ENCODE measurements around the gene NLRP1.

Gene NLRP1

DNA sequence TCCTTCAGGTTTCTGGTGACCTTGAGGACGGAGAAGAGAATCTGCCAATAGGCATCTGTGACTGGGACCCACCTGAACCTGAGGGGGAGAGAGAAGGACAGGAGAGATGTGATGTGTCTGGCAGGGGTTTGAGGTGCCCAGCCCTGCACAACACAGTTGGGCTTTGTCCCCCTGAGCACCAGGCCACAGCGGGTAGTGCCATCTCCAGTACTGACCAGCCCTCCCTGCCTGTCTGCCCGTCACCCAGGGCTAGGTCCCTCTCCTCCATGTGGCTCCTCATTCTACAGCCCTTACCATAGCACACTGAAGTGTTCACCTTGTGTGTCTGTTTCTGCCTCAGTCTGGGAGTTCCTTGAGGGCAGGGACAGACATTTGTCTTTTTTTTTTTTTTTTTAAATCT lies 30.8 kb downstream of the NLRP1 start:
- DNase-seq: no peak

DNA sequence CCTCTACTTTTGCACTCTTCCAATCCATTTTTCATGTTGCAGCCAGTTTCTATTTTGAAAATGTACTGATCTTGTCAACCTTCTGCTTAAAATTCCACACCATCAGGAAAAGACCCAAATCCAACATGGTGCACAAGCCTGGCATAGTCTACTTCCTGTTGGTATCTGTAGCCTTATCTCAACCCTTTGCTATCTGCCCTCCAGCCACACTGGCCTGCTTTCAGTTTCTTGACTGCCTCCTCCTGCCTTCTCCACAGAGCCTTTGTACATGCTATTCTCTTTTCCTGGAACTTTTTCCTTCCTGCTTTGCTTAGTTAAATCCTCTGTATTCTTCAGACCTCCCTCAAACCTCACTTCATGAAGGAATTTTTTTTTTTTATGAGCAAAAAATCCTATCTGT lies 31.5 kb downstream of the NLRP1 start:
- DNase-seq: no peak

DNA sequence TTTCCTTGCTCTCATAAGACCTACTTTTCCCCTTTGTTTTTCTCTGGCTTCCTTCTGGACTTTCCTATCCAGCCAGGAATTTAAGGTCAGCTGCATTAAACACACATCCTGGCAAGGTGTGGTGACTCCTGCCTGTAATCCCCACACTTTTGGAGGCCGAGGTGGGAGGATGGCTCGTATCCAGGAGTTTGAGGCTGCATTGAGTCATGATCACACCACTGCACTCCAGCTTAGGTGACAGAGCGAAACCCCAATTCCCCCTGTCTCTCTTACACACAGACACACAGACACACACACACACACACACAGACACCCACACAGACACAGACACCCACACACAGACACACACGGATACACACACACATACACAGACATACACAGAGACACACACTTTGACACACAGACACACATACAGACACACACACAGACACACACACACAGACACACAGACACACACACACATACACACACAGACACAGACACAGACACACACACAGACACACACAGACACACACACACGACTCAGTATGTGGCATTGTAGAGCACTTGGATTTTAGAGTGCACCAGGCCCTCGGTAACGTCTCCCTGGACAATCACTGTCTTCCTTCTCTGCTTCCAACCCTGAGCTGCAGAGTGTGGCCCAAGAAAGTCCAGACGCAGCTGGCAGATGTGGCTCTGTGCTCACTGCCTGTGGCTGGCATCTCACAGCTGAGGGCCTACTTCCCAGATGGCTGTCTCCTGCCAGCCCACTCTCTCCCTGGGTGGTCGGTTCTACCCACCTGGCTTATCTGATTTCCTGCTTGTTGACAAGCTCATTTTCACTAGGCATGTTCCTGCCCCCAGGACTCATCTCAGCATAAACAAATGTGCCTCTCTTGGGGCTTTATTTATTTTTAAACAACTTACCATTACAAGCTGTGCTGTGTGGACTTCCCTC lies 39.0 kb downstream of the NLRP1 start:
- DNase-seq: no peak

DNA sequence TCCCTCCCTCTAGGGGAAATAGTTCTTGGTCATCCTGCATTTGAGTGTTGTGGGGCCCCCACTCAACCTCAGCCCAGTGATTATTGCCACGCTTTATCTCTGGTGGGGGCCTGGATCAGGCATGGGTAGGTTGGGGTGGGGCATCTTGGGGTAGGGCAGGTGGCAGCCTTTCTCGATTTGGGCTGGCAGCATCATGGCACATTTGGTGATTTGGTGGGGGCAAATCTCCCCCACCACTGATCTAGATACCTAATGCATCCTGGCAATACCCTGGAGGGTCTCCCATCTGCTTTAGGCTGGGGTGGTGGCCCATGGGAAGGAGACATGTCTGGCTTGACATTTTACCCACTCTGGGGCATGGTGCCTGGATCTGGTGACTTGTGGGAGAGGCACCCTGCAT lies 40.2 kb downstream of the NLRP1 start:
- no peak for DNase-seq

DNA sequence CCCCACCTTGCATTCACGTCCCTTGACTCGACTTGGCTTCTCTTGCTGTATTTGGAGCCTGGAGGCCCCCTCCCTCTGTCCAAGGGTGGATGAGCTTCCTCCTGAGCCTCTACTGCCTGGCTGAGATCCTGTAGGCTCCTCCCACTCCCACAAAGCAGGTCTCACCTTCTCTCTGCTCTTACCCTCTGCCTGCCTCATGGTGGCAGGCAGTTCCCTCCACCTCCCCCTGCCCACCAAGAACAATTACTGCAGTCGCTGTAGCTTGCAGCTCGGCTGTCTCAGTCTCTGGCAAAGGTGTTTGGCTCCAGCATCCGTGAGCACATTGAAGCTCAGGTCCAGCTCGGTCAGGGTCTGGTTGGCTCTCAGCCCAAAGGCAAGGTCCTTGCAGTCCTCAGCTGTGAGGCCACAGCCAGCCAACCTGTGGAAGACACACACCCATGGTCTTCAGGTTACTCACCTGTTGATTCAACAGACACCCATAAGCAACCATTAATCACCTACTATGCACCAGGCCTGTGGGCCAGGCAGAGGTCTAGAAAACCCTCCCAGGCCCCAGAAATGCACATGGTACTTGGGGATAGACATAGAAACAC lies 42.6 kb downstream of the NLRP1 start:
- DNase-seq: no peak

DNA sequence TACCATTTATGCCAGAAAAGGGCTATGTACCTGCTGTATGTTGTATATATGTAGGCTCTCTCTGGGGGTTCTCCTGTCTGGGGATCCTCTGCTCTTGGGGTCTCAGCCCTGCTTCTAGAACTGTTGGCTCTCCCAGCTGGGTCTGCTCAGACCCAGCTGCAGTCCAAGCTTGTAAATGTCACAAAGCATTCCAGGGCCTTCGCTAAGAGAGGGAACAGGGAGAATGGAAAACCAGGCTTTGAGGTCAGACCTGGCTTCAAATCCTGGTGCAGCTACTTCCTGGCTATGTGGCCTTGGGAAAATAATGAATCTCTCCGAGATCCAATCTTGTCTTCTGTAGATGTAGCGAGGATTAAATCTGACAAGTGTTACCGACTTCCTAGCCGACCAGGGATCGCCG lies 44.0 kb downstream of the NLRP1 start:
- DNase-seq: no peak

DNA sequence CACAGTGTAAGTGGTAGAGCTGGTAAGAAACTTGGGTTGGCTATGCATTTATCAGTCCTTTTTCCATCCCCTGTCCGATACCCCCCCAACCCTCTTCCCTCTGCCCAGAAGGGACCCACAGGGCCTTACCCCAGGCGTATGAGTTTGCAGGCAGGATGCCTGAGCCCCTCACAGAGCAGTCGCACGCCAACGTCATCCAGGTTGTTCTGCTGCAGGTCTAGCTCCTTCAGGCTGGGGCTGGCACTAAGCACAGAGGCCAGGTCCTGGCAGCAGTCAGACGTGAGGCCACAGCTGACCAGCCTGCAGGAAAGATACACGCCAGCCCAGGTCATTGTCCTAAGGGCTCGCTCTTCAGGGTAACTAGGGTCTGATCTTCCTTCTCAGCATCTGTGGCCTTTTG lies 45.0 kb downstream of the NLRP1 start:
- no peak for DNase-seq

DNA sequence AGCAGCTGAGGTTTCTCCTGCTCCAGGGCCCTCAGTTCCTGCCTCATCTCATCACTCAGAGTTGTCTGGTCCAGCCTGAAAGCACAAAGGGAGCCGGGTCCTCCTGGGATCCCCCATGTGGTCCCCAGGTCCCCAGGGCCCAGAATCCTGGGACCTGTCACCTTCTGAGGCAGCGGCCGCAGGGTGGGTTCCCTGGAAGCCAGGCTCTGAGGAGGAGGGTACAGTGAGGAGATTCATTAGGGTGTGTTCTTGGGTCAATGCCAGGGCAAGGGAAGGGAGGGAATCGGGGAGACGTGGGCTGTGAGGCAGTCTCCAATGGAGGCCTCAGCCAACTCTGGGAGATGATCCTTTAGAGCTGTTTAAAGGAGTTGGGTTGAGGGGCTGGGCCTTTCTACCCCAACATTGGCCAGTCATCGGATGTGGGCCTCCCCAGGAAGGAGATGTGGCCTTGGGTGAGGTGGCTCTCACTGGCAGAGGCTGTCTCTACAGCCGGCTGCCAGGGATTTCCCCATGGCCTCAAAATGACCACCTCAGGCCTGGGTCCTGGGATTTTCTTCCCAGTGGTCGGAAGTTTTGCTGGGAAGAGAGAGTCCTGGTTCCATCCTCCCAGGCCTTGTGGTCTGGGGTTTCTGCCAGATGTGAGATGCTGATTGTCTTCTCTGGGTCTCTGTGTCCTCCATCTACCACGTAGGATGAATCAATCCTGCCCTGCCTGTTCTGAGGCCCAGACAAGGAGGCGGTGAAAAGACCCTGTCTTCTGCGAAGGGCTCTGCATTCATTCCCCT lies 47.3 kb downstream of the NLRP1 start:
- no peak for DNase-seq

DNA sequence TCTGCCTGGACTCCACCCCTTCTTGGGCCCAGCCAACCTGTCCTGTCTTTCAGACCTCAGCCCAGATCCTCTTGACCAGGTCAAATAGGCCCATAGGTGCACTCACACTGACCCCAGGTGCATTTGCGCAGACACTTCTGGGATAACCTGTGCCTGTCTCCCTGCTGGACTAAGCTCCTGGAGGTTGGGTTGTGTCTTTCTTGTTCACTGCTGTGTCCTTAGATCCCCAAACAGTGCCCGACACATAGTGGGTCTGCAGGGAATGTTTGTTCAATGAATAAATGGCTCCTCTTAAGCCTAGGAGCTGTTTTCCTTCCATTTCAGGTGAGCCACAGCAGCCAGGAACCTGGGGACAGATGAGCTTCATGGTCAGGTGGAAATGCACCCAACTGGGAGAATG lies 48.9 kb downstream of the NLRP1 start:
- DNase-seq: no peak

DNA sequence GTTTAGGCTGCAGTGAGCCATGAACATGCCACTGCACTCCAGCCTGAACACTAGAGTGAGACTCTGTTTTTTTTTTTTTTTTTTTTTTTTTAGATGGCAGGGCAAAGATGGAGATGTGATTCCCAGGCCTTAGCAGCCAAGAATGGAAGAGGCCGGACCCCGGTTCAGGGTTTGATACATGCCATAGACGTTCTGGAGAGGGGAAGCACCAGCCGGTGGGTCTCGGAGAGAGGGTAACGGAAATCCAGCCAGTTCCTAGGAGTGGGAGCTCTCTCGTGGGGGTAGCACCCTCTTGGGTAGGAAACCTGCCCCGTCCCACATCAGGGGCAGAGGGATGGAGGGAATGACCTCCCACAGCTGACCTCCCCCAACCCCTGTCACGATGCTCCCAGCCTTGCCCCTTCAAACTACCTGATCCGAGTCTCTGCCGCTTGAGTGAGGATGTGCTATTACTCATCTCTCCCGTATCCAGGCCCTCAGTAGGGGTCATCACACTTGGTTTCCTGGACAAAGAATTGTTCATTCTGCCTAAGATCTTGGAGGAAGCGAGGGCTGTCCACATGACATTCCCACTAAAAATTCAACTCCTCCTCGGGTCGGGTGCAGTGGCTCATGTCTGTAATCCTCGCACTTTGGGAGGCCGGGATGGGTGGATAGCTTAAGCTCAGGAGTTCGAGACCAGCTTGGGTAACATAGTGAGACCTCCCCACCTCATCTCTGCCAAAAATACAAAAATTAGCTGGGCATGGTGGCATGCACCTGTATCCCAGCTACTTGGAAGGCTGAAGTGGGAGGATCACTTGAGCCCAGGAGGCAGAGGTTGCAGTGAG lies 50.6 kb downstream of the NLRP1 start:
- DNase-seq: no peak

DNA sequence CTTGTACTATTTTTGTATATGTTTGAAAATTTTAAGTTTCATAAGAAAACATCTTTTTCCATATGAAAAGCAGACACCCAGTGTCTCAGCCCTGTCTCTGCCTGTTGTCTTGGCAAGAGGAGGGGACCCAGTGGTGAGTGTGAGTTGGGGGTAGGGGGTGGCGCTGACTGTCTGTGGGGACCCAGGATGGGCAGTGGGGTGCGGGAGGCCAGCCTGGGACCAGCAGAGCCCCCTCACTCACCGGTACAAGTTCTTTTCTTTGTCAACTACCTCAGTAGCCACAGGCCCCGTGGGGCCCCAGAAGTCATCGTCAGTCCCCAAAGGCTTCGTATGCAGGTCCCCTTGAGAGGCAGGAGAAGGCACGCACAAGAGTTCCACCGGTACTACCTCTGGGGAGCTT lies 51.7 kb downstream of the NLRP1 start:
- DNase-seq: no peak

DNA sequence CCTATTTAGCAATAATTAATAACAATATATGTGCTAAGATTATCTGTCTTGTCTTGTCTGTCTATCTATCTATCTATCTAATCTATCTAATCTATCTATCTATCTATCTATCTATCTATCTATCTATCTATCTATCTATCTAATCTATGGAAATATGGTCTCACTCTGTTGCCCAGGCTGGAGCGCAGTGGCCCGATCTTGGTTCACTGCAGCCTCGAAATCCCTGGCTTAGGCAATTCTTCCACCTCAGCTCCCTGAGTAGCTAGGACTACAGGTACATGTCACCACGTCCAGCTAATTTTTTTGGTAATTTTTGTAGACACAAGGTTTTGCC lies 53.3 kb downstream of the NLRP1 start:
- no peak for DNase-seq

DNA sequence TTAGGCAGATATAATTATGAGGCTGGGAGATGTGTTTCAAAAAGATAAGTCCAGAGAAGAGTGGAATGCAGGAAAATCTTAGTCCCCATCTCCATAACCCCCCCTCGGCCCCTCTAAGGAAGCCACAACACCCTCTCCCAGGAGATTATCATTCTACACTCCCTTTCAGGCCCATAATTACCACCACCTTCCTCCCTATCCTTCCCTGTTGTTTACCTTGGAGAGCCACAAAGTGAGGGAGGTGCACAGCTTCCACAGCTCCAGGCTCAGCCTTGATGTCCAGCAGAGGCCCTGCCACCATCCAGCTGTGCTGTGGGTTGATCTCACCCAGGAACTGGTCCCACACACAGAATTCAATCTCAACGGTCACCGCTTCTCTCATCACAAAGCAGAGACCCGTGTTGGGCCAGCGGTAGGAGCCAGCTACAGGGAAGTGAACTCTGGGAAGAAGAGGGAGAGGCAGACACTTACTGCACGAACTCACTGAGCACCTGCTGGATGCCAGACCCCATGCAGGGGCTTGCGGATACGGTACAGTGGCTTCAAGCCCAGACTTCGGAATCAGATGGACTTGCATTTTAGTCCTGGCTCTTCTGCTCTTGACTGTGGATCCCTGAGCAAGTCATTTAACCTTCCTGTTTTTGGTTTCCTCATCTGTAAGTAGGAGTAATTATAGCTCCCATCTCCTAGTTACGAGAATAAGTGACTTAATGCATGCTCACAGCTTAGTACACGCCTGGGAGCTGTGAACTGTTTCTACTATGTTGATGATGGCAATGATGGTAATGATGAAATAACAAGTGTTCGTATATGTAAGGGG lies 53.8 kb downstream of the NLRP1 start:
- DNase-seq: no peak

DNA sequence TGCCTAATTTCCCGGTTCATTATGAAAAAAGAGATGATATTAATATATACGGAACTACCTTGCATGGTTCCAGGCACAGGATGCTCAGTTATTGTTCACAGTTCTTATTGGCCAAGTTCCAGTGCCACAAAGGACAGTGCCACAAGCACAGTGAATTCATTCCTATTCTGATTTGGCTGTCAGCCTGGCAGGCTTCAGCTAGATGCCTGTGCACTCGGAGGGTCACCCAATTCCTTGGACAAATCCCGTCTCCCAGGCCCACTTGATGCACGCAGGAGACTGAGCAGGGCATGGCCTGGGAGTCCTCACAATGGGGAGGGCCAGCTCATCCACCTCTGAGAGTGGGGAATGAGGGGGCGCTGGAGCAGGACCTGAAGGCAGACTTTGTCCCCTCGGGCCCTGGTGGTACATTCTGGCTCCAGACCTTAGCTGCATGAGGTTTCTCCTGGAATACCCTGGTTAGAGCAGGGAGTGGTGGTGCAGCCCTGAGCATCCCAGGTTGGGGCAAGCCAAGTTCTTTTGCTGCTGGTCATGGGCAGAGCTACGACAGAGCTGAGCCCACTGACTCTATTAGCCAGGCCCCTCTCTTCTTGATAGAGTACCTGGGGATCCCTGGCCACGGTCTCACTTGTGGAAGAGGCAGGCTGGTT lies 56.6 kb downstream of the NLRP1 start:
- DNase-seq: no peak

DNA sequence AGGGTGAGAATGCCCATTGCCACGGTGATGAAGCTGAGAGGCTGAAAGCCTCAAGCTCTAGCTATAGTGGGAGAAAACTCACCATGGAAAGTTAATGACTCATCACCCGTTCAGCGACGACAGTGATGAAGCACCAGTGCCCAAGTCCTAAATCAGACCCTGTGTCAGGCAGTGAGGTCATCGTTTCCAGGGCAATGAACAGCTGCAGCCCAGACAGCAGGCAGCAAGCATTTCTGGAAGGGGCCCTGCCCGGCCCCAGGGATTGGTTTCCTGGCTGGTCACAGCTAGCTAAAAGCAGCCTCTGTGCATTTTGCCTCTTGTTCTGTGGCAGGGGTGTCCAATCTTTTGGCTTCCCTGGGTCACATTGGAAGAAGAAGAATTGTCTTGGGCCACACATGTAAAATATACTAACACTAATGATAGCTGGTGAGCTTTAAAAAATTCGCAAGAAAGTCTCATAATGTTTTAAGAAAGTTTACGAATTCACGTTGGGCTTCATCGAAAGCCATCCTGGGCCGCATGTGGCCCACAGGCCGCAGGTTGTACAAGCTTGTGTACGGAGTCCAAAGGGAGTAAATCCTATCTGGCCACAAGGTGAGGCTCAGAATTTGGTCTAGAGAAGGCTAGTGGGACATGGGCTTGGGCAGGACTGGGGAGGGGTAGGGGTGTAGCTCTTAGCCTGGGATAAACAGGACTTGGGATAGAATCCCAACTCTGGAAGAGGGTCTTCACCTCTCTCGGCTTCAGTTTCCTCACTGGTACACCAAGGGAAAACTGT lies 57.3 kb downstream of the NLRP1 start:
- DNase-seq: no peak

DNA sequence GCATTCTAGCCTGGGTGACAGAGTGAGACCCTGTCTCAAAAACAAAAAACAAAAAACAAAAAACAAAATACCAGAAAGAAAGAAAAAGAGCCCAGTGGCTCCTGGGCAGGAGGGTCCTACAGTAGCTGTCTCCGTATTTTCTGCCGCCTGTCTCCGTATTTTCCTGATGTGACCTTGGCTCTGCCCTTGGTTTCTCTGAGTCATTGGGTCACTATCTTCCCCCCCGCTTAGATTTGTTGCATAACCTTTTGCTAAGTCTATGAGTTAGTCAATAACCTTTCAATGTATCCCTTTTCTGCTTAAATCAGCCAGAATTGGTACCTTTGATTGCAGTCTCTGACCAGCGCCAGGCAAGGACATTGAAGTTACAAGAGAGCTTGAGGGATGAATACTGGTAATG lies 61.1 kb downstream of the NLRP1 start:
- no peak for DNase-seq

DNA sequence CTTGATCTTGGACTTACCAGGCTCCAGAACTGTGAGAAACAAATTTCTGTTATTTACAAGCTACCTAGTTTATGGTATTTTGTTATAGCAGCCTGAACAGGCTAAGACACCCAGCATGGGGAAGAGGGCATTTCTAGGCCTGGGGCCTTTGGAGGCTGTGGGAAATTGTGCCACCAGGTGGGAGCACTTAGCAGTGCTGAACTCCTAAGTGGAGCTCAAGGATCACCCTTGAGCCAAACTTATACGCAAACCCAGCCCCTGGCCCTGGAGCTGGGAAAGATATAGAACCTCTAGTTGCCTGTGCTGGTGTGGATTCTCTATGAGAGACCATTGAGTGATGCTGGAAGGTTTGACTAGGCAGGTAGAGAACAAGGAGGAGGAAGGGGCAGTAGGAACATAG lies 61.8 kb downstream of the NLRP1 start:
- no peak for DNase-seq

DNA sequence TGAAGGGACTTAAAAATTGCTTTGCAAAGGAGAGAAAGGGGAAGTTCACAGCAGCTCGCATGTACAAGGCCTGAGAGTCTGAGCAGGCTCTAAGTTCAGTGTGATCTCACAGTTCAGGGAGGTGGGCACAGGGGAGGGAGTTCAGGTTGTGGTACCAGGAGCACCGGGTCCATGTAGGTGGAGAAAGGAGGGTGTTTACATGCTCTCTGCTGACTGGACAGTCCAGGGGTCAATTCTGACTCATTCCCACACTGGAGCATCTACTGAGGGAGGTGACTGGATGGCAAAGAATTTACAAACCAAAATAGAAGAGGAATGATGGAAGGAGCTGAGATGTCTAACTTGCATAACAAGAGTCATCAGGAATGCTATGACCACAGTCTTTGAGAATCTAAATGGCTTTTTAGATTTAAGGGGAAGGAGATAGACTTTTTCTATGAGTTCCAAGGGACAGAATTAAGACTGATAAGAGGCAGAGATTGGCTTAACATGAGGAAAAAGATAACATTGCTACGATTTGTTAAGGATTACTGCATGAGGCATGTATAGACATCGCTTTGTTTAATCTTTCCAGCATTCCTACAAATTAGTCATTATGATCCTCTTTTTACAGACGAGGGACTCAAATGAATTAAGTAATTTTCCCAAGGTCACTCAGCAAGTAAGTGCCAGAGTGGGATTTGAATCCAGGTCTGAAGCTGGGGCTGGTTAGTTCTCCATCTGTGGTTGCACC lies 68.1 kb downstream of the NLRP1 start:
- DNase-seq: no peak

DNA sequence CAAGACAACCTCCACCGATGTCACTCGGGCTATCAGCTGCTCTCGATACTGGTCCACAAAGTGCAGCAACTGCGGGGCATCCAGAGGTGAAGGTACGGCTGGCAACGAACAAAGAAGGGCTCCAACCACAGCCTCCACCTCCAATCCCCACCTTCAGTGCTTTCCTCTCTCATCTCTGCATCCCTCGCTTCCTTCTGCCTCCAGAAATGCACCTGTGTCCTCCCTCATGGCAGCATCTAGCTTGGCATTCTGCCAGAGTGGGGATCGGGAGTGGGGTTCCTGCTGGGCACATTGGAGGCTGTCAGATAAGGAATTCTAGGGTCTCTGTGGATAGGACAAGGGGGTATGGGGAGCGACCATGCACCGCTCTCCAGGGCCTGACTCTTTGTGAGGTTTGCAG lies 69.3 kb downstream of the NLRP1 start:
- DNase-seq: no peak

DNA sequence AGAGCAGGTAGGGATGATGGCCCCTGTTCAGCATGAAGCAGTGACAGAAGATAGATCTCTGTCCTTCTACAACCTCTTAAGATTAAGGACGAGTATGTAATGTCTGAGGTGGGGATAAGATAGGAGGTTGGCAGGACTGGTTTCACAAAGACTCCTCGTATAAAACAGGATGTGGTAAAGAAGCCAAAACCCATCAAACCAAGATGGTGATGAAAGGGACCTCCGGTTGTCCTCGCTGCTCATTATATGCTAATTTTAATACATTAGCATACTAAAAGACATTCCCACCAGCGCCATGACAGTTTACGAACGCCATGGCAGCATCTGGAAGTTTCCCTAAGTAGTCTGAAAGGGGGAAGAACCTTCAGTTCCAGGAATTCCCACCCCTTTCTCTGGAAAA lies 70.7 kb downstream of the NLRP1 start:
- no peak for DNase-seq

All from cerebellar nuclear complex (tissue), 1 donor.